ENCODE measurements around the gene RNF126. TPM values are rescaled to one million over a fixed set of nuclear protein-coding genes. Genes with fewer than 3 reads are reported as not detected.
A peak's percentile ranks its signal among the peaks of the same experiment; 100 is the strongest.

The RNF126 gene
- total RNA-seq, 2 donors from 2014 or later = 23.3 to 45.8 TPM

DNA sequence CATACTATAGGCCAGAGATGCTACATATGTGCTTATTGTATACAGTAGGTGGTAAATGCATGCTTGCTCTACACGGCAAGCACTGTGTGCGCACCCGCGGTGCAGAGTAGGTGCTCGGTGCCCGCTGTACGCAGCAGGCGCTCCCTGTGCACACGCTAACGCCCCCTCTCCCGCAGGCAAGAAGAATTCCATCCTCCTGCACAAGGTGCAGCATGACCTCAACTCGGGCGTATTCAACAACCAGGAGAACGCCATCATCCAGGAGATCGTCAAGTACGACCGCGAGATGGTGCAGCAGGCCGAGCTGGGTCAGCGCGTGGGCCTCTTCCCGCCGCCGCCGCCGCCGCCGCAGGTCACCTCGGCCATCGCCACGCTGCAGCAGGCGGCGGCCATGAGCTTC, 47.4 kb downstream of the RNF126 start:
- peak; percentile 34 for ATAC-seq

DNA sequence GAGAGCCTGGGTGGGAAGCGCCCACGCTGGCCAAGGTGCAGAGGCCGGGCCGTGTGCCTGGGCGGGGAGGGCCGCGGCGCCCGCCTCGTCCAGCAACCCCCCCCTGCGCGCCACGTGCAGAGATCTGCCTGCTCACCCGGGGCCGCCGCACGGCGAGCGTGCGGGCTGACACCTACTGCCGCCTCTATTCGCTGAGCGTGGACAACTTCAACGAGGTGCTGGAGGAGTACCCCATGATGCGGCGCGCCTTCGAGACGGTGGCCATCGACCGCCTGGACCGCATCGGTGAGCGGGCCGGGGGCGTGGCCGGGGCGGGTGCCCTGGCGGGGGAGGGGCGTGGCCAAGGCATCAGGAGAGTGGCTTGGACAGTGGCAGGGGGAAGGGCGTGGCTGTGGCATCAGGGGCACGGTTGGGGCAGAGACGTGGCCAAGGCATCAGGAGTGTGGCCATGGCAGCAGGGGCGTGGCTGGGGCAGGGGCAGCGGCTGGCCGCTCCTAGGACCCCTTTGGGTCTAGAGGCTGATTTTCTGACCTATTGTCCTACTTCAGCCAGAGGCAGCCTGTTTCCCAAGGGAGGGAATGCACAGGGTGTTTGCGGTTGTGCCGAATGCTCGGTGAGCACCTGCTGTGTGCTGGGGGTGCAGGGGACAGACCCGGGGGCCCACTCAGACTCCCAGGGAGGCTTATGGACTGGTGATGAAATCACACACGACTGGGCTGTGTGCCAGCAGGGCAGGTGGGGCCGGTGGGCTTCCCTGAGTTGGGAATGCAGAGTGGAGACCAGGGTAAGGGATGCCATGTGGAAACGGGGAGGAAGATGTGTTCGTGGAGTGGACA, 49.1 kb downstream of the RNF126 start:
- H3K27ac ChIP-seq = no peak overlapping the region
- H3K27me3 ChIP-seq = no peaks in the 10 kb centered on the region
- no peak for TF ChIP-seq POLR2A (IDR thresholded peaks at IDR 0.05)
- TF ChIP-seq, protein P1, sequence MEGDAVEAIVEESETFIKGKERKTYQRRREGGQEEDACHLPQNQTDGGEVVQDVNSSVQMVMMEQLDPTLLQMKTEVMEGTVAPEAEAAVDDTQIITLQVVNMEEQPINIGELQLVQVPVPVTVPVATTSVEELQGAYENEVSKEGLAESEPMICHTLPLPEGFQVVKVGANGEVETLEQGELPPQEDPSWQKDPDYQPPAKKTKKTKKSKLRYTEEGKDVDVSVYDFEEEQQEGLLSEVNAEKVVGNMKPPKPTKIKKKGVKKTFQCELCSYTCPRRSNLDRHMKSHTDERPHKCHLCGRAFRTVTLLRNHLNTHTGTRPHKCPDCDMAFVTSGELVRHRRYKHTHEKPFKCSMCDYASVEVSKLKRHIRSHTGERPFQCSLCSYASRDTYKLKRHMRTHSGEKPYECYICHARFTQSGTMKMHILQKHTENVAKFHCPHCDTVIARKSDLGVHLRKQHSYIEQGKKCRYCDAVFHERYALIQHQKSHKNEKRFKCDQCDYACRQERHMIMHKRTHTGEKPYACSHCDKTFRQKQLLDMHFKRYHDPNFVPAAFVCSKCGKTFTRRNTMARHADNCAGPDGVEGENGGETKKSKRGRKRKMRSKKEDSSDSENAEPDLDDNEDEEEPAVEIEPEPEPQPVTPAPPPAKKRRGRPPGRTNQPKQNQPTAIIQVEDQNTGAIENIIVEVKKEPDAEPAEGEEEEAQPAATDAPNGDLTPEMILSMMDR (IDR thresholded peaks at IDR 0.05) = no peak
- no peak overlapping the region for H3K4me3 ChIP-seq
- peaks cover 0 to 6% of the 10 kb centered on the region in 2 donors for H3K36me3 ChIP-seq (replicated peaks in 1 of 2; ENCODE audit: insufficient read depth in 1 of 2, low read depth in 2 of 2)
- ATAC-seq = no peak
- intact Hi-C loops (cut with DNase I) = no loop called here
- no peak for DNase-seq
- 65 to 86% methylated on average over 24 to 42 of the region's 54 CpGs for WGBS, 2 donors
- H3K4me1 ChIP-seq = peaks cover 5% of the 10 kb centered on the region
- H3K9me3 ChIP-seq = no peaks in the 10 kb centered on the region

More for the DNA sequence above, 47.4 kb downstream of the RNF126 start:
- DNase-seq = peak in 2 of 4 donors; percentile 30 to 35
- Histone ChIP-seq H3K36me3 (replicated peaks in 1 of 2; ENCODE audit: insufficient read depth in 1 of 2, low read depth in 2 of 2) (peaks cover 0 to 8% of the 10 kb centered on the region in 2 donors), H3K4me1 (peaks cover 5% of the 10 kb centered on the region), H3K27ac (no peak overlapping the region), H3K27me3 (no peaks in the 10 kb centered on the region), H3K4me3 (no peak overlapping the region), H3K9me3 (no peaks in the 10 kb centered on the region)
- 32 to 92% methylated on average over 2 to 33 of the region's 33 CpGs for WGBS, 2 donors
- TF ChIP-seq POLR2A (IDR thresholded peaks at IDR 0.05) = no peak
- TF ChIP-seq, protein P1 (IDR thresholded peaks at IDR 0.05) = peak in 1 of 7 experiments; percentile 11
- intact Hi-C loops (cut with DNase I) = no loop called here

- no peak overlapping the region for H3K27ac ChIP-seq
- 94 to 97% methylated on average over 14 to 32 of the region's 33 CpGs for WGBS, 2 donors
- peaks cover 5% of the 10 kb centered on the region for H3K4me1 ChIP-seq
- no peaks in the 10 kb centered on the region for H3K27me3 ChIP-seq
- intact Hi-C loops (cut with DNase I) = no loop called here
- no peaks in the 10 kb centered on the region for H3K9me3 ChIP-seq
- ATAC-seq (no peak), DNase-seq (no peak)
- H3K4me3 ChIP-seq = no peak overlapping the region
- no peaks in the 10 kb centered on the region for H3K36me3 ChIP-seq (replicated peaks in 1 of 2; ENCODE audit: insufficient read depth in 1 of 2, low read depth in 2 of 2)
- TF ChIP-seq POLR2A (IDR thresholded peaks at IDR 0.05) = no peak
- TF ChIP-seq, protein P1 (IDR thresholded peaks at IDR 0.05) = no peak
Measured at GRCh38 chr19:612941-613340, 50.1 kb downstream of the RNF126 start.

- H3K4me3 ChIP-seq = no peak overlapping the region
- intact Hi-C loops (cut with DNase I) = no loop called here
- H3K27me3 ChIP-seq = no peaks in the 10 kb centered on the region
- ATAC-seq = no peak
- 48 to 83% methylated on average over 6 to 13 of the region's 13 CpGs for WGBS, 2 donors
- no peak for DNase-seq
- H3K4me1 ChIP-seq = peaks cover 5% of the 10 kb centered on the region
- no peak overlapping the region for H3K27ac ChIP-seq
- TF ChIP-seq, protein P1 (IDR thresholded peaks at IDR 0.05) = no peak
- TF ChIP-seq POLR2A (IDR thresholded peaks at IDR 0.05) = no peak
- no peaks in the 10 kb centered on the region for H3K9me3 ChIP-seq
- no peaks in the 10 kb centered on the region for H3K36me3 ChIP-seq (replicated peaks in 1 of 2; ENCODE audit: insufficient read depth in 1 of 2, low read depth in 2 of 2)
Measured at GRCh38 chr19:611481-611868, 51.5 kb downstream of the RNF126 start.

Data from body of pancreas (tissue), 4 donors.